Ascending aorta (tissue), 2 donors: Measurements from ENCODE around the gene APOA4. TPM values are rescaled to one million over a fixed set of nuclear protein-coding genes. Genes with fewer than 3 reads are reported as not detected.

Experiments
- DNase-seq, 2 donors: peaks; one replicate each; pipeline ENCODE4 v3.0.0-alpha.2; 2019; ENCODE audit warnings: low spot score in 2 of 2
- H3K27ac ChIP-seq, 2 donors: fragments of 200-600 bp; sonication (generic); one replicate each; pipeline ENCODE4 v1.5.1; 2016 to 2017; ENCODE audit warnings: mild to moderate bottlenecking in 1 of 2
- H3K27me3 ChIP-seq: fragments of 200-600 bp; sonication (generic); one replicate; pipeline ENCODE4 v1.5.1; 2017
- H3K36me3 ChIP-seq, 2 donors: fragments of 200-600 bp; sonication (generic); one replicate each; pipeline ENCODE4 v1.5.1; 2016
- H3K4me1 ChIP-seq, 2 donors: fragments of 200-600 bp; sonication (generic); one replicate each; pipeline ENCODE4 v1.5.1; 2016 to 2017; ENCODE audit warnings: mild to moderate bottlenecking in 1 of 2
- H3K4me3 ChIP-seq, 2 donors: fragments of 200-600 bp; sonication (generic); one replicate each; pipeline ENCODE4 v1.5.1; 2016 to 2017; ENCODE audit warnings: mild to moderate bottlenecking in 1 of 2
- H3K9me3 ChIP-seq, 2 donors: fragments of 200-600 bp; sonication (generic); one replicate each; pipeline ENCODE4 v1.5.1; 2016
- intact Hi-C: fragments of 100-400 bp; cut with DNase I; formaldehyde crosslinking; loops from one replicate; pipeline ENCODE4 v1.15.1; 2023
- total RNA-seq: library from RNA; depleted of rRNA; stranded (reverse); fragments of >200 nt; gene quantifications from one replicate; pipeline ENCODE4 v1.1.0, GENCODE V29; 2016
- TF ChIP-seq, protein P1 (sequence below), 3 experiments: fragments of 200-600 bp in 2 of 3; fragments of 450-650 bp in 1 of 3; sonication (generic) in 2 of 3; IDR thresholded peaks; one replicate each; pipeline ENCODE4 v1.5.1; 2016 to 2019; ENCODE audit warnings: antibody characterized with exemption in 3 of 3, mild to moderate bottlenecking in 1 of 3, moderate library complexity in 1 of 3

The APOA4 gene
- total RNA-seq, 1 donor from 2014 or later: 14.3 TPM

DNA sequence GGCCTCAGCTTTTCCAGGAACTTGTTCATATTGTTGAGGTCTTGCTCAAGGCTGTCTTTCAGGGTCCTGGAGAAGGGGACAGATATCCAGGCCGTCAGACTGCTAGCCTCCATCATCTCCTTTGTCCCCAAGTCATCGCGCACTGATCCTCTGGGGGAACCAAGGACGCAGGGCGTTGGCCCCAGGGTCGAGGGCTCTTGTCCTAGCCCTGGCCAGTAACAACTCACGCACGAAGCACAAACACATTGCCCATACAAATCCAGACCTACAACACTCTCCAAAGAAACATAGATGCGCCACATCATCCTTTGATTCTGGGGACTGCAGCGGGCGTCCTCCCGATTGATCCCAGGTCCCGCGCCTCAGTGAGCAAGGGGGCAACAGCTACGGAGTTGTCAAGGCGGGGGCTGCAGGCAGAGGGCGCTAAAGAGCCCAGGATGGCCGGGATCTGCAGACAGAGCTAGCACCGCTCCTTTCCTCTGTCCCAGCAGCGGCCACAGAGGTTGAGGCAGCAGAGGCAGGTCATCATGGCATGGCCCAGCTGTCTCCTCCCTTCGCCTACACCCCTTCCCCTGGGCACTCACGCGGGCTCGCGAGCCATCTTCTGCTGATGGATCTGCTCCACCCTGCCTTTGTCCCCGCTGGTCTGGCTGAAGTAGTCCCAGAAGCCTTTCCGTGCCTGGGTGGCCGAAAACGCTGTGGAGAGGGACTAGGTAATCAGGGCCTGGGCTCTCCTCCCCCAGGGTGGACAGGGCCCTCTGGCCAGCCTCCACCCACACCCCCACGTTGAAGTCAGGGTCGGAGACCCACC is 31.9 kb downstream of the APOA4 start:
- no peaks in the 10 kb centered on the region for H3K27me3 ChIP-seq
- H3K36me3 ChIP-seq: peaks cover 0 to 5% of the 10 kb centered on the region in 2 donors
- no peak overlapping the region for H3K27ac ChIP-seq
- TF ChIP-seq, protein P1, sequence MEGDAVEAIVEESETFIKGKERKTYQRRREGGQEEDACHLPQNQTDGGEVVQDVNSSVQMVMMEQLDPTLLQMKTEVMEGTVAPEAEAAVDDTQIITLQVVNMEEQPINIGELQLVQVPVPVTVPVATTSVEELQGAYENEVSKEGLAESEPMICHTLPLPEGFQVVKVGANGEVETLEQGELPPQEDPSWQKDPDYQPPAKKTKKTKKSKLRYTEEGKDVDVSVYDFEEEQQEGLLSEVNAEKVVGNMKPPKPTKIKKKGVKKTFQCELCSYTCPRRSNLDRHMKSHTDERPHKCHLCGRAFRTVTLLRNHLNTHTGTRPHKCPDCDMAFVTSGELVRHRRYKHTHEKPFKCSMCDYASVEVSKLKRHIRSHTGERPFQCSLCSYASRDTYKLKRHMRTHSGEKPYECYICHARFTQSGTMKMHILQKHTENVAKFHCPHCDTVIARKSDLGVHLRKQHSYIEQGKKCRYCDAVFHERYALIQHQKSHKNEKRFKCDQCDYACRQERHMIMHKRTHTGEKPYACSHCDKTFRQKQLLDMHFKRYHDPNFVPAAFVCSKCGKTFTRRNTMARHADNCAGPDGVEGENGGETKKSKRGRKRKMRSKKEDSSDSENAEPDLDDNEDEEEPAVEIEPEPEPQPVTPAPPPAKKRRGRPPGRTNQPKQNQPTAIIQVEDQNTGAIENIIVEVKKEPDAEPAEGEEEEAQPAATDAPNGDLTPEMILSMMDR (IDR thresholded peaks at IDR 0.05): peak; percentile 86 to 91 (median 90)
- peak overlapping the region in 1 of 2 donors; percentile 40 for H3K4me3 ChIP-seq
- no peaks in the 10 kb centered on the region for H3K9me3 ChIP-seq
- peak in 1 of 2 donors; percentile 87 for DNase-seq
- intact Hi-C loops: loop anchor here (1.0 to 2.0 kb wide), 3 partner anchors 45 to 436 kb away; no protein-coding TSS in a partner anchor
- peaks cover 0 to 14% of the 10 kb centered on the region in 2 donors for H3K4me1 ChIP-seq

DNA sequence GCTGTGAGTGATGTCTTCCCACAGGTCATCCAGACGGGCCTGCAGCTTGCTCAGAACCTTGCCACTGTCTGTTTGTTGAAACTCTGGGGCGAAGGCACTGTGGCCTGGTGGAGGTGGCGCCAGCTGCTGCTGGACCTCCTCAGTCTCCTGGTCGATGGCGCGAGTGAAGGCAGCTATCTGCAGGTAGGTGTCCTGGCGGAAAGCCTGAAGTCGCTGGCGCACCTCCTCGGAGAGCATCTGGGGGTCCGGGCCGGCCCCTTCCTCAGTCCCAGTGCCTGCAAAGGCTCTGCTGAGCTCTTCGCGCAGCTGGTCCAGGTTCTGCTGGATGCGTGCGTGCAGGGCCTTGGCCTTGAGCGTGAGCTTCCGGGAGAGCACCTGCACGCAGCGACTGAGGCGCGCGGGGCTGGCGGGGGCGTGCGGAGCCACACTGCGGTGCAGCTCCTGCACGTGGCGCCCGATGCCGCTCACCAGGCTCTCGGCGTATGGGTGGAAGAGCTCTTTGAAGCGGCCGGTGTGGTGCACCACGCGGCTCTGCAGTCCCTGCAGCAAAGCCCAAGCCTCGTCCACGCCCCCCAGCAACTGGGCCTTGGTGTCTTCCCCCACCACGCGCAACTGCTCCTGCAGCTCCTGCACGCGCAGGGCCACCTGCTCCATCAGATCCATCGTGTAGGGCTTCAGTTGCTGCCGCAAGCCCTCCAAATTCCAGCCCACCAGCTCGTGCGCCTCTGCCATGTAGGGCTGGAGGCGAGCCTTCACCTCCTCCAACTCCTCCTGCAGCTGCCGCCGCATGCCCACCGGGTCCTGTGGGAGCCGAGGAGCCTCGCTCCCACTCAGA is 32.7 kb downstream of the APOA4 start:
- DNase-seq: no peak
- H3K9me3 ChIP-seq: no peaks in the 10 kb centered on the region
- no peaks in the 10 kb centered on the region for H3K27me3 ChIP-seq
- TF ChIP-seq, protein P1 (IDR thresholded peaks at IDR 0.05): no peak
- no peak overlapping the region for H3K4me3 ChIP-seq
- peaks cover 6 to 13% of the 10 kb centered on the region in 2 donors for H3K36me3 ChIP-seq
- H3K27ac ChIP-seq: no peak overlapping the region
- peaks cover 0 to 14% of the 10 kb centered on the region in 2 donors for H3K4me1 ChIP-seq
- intact Hi-C loops: loop anchor here (1.0 to 2.0 kb wide), 3 partner anchors 46 to 436 kb away; no protein-coding TSS in a partner anchor

DNA sequence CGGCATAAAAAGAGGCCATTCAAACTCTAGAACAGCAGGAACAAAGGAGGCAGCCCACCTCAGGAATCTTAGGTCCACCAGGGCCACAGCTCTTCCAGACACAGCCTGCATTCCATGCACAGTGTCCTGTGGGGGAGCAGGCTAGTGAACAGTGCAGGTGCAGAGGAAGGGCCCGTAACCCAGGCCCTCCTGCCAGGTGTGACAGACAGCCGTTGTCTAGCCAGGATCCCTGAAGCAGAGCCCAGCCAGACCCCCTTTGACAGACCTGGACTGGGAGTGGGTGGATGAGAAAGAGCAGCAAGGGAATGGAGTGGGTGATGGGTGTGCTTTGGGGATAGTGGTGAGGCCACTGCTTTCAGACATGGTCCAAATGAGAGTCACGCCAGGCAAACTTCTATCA is 34.1 kb downstream of the APOA4 start:
- Histone ChIP-seq H3K4me3 (no peak overlapping the region), H3K27me3 (no peaks in the 10 kb centered on the region), H3K4me1 (peaks cover 0 to 14% of the 10 kb centered on the region in 2 donors), H3K27ac (no peak overlapping the region), H3K36me3 (peaks cover 21 to 28% of the 10 kb centered on the region in 2 donors), H3K9me3 (no peaks in the 10 kb centered on the region)
- DNase-seq: no peak
- intact Hi-C loops: loop anchor here (1.0 to 5.0 kb wide), 4 partner anchors 16 to 538 kb away; partner anchors contain the start of gene CEP164
- TF ChIP-seq, protein P1 (IDR thresholded peaks at IDR 0.05): no peak

DNA sequence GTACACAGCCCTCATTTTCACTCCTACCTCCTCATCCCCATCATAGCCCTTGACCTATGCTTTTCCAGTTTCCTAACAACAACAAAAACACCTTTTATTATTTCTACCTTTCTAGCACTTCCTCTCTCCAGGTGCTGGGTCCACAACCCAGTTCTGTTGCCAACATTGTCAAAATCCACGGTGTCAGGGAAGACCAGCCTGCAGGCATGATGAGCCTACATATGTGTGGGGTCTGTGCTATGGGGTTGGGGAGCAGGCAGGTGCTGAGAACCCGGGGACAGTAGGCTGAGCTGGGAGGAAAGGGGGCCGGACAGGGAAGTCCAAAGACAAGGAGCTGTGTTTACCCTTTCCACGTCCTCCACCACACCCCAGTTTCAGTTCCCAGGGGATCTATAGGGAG is 34.6 kb downstream of the APOA4 start:
- Histone ChIP-seq H3K27ac (peak overlapping the region; percentile 77 to 90), H3K36me3 (peaks cover 23 to 32% of the 10 kb centered on the region in 2 donors), H3K4me3 (peak overlapping the region; percentile 92 to 93), H3K9me3 (no peaks in the 10 kb centered on the region), H3K4me1 (peaks cover 0 to 14% of the 10 kb centered on the region in 2 donors), H3K27me3 (no peaks in the 10 kb centered on the region)
- intact Hi-C loops: loop anchor here (1.0 to 5.0 kb wide), 4 partner anchors 15 to 539 kb away; partner anchors contain the start of gene CEP164
- TF ChIP-seq, protein P1 (IDR thresholded peaks at IDR 0.05): no peak
- DNase-seq: no peak

DNA sequence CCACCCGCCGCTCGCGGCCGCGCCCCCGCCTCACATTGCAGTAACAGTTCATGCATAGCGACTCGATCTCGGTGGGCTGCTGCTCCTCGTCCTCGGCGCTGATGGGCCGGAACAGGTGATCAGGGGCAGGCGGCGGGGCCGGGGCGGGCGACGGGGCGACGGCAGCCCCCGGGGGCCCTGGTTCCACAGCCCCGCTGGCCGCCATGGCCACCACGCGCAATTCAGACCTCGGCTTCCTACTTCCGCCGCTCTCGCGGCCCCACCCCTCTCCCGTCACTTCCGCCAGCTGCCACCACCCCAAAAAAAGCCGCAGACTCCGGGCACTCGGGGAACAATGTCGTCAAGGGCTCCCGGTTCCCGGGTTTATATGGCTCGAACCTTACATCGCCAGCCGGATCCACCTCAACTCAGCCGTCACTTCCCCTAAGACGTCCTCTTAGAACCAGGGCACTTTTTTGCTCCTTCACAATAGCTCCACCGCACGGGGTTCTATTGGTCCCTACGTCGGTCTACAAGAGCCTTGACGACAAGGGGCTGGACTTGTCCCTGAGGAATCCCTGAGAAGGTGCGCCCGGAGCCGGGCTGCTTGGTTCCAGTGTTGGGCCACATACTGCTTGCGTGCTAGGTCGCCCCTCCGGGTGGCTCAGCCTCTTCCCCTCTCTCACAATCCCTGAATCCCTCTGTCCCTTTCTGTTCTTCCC is 35.2 kb downstream of the APOA4 start, which contains the start of gene ZPR1:
Gene ZPR1 (minus strand): TSS at position 238 of the 701 bp plus-strand sequence. CDS start 33 bp downstream, at position 205.
- Histone ChIP-seq H3K27ac (peak within 1 kb of the TSS; percentile 77 to 90), H3K27me3 (no peaks in the 10 kb centered on the region), H3K9me3 (no peaks in the 10 kb centered on the region), H3K4me1 (peaks cover 0 to 14% of the 10 kb centered on the region in 2 donors), H3K36me3 (peaks cover 29 to 38% of the 10 kb centered on the region in 2 donors), H3K4me3 (peak within 1 kb of the TSS; percentile 92 to 93)
- TF ChIP-seq, protein P1 (IDR thresholded peaks at IDR 0.05): no peak
- DNase-seq: peak; percentile 46 to 91
- intact Hi-C loops: loop anchor here (1.0 to 5.0 kb wide), 4 partner anchors 15 to 539 kb away; partner anchors contain the start of gene CEP164
